Lower leg skin (tissue), 3 donors: ENCODE results near the gene CCDC141.

Experiments used
- POLR2A ChIP-seq, 2 donors: fragments of 450-650 bp; IDR thresholded peaks; one replicate each; pipeline ENCODE4 v1.6.1; 2016 to 2017; ENCODE audit warnings: antibody characterized with exemption in 2 of 2, mild to moderate bottlenecking in 1 of 2, moderate library complexity in 1 of 2
- TF ChIP-seq, protein P1 (sequence below), 3 donors: fragments of 450-650 bp; IDR thresholded peaks; one replicate each; pipeline ENCODE4 v1.5.1; 2016; ENCODE audit warnings: antibody characterized with exemption in 3 of 3, mild to moderate bottlenecking in 3 of 3, moderate library complexity in 2 of 3

DNA sequence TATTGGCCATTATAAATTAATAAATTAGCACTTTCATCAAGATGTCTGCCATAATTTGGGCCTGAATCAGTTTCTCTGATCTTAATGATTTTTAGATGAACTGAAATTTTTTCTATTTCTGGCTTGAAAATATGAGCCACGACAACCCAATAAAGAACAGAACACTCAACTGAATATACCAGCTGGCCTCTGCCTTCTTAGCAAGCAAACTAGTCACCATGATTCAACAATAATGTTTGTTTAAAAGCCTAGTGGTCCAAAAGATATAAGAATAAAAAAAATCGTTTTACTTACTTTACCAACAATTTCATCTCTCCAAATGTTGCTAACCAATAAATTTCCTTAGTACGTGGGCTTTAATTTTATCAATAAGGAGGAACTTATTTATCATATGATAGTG lies 176.0 kb downstream of the CCDC141 start:
- TF ChIP-seq POLR2A (IDR thresholded peaks at IDR 0.05) = no peak
- TF ChIP-seq, protein P1, sequence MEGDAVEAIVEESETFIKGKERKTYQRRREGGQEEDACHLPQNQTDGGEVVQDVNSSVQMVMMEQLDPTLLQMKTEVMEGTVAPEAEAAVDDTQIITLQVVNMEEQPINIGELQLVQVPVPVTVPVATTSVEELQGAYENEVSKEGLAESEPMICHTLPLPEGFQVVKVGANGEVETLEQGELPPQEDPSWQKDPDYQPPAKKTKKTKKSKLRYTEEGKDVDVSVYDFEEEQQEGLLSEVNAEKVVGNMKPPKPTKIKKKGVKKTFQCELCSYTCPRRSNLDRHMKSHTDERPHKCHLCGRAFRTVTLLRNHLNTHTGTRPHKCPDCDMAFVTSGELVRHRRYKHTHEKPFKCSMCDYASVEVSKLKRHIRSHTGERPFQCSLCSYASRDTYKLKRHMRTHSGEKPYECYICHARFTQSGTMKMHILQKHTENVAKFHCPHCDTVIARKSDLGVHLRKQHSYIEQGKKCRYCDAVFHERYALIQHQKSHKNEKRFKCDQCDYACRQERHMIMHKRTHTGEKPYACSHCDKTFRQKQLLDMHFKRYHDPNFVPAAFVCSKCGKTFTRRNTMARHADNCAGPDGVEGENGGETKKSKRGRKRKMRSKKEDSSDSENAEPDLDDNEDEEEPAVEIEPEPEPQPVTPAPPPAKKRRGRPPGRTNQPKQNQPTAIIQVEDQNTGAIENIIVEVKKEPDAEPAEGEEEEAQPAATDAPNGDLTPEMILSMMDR (IDR thresholded peaks at IDR 0.05) = no peak
